K562 (cell line): ENCODE results near the gene SLC9A1. TPM values are rescaled to one million over a fixed set of nuclear protein-coding genes. Genes with fewer than 3 reads are reported as not detected.
A peak's percentile ranks its signal among the peaks of the same experiment; 100 is the strongest.

ENCODE experiments used
- ARID3A ChIP-seq: IDR thresholded peaks from 2 replicates; pipeline ENCODE4 v1.6.1; 2012; ENCODE audit warnings: low read depth, low read length, improper control_type of control experiment, borderline replicate concordance
- ATF7 ChIP-seq: fragments of 450-650 bp; IDR thresholded peaks from 2 replicates; pipeline ENCODE4 v1.7.1; 2014; ENCODE audit warnings: mild to moderate bottlenecking, moderate library complexity
- CBX3 ChIP-seq, 2 experiments: IDR thresholded peaks; 1 replicate in 1 of 2; 2 replicates in 1 of 2; pipeline ENCODE4 v1.6.1; 2012; ENCODE audit warnings: inconsistent platforms in 2 of 2, low read length in 2 of 2, borderline replicate concordance in 1 of 2, control low read depth in 1 of 2
- CREB3 ChIP-seq: fragments of 450-650 bp; conservative IDR thresholded peaks from 2 replicates; pipeline ENCODE4 v1.6.1; 2016; ENCODE audit warnings: missing genetic modification characterization, low read depth, mild to moderate bottlenecking, missing compliant biosample characterization, moderate library complexity
- CREM ChIP-seq: IDR thresholded peaks from 2 replicates; pipeline ENCODE4 v1.6.1; 2014; ENCODE audit warnings: antibody characterized with exemption, low read depth
- CTBP1 ChIP-seq: fragments of 450-650 bp; IDR thresholded peaks from 2 replicates; pipeline ENCODE4 v1.6.1; 2016; ENCODE audit warnings: borderline replicate concordance
- FOXJ2 ChIP-seq: fragments of 200-800 bp; sonication (Bioruptor generic); IDR thresholded peaks from 2 replicates; pipeline ENCODE4 v1.6.1; 2016; ENCODE audit warnings: missing genetic modification characterization, missing compliant biosample characterization
- FOXK2 ChIP-seq, 2 experiments: fragments of 450-650 bp; IDR thresholded peaks in 1 of 2; conservative IDR thresholded peaks in 1 of 2; 2 replicates each; pipeline ENCODE4 v1.6.1; 2016; ENCODE audit warnings: low read depth in 2 of 2, mild to moderate bottlenecking in 1 of 2
- GABPB2 ChIP-seq: fragments of 250-450 bp; sonication (Bioruptor Pico); conservative IDR thresholded peaks from 2 replicates; pipeline ENCODE4 v1.5.1; 2021; ENCODE audit warnings: mild to moderate bottlenecking
- GTF2A2 ChIP-seq: IDR thresholded peaks from 2 replicates; pipeline ENCODE4 v1.6.1; 2016; ENCODE audit warnings: mild to moderate bottlenecking, missing genetic modification characterization, missing compliant biosample characterization
- HEY1 ChIP-seq: fragments of 250-450 bp; sonication (Bioruptor Pico); IDR thresholded peaks from 2 replicates; pipeline ENCODE4 v1.5.0; 2020; ENCODE audit warnings: mild to moderate bottlenecking, moderate library complexity, borderline replicate concordance
- HSF4 ChIP-seq: fragments of 250-450 bp; sonication (Bioruptor Pico); IDR thresholded peaks from 2 replicates; pipeline ENCODE4 v2.1.2; 2022; ENCODE audit warnings: mild to moderate bottlenecking, moderate library complexity, borderline replicate concordance
- KAT7 ChIP-seq: sonication (generic); formaldehyde crosslinking; IDR thresholded peaks from 2 replicates; pipeline ENCODE4 v1.8.0; 2022; ENCODE audit warnings: missing genetic modification reagents, mild to moderate bottlenecking, borderline replicate concordance
- MAZ ChIP-seq, 2 experiments: fragments of 450-650 bp in 1 of 2; sonication (generic) in 1 of 2; formaldehyde crosslinking; IDR thresholded peaks in 1 of 2; conservative IDR thresholded peaks in 1 of 2; 2 replicates each; pipeline versions ENCODE4 v1.4.0 to v1.5.0; 2020; ENCODE audit warnings: mild to moderate bottlenecking in 1 of 2, missing genetic modification reagents in 1 of 2
- TBL1XR1 ChIP-seq, 2 experiments: IDR thresholded peaks; 2 replicates each; pipeline ENCODE4 v1.6.1; 2012; ENCODE audit warnings: improper control_type of control experiment in 2 of 2, low read length in 2 of 2, mild to moderate bottlenecking in 1 of 2
- TRIM24 ChIP-seq, 2 experiments: fragments of 450-650 bp; IDR thresholded peaks; 2 replicates each; pipeline ENCODE4 v1.6.1; 2016
- UBTF ChIP-seq, 2 experiments: IDR thresholded peaks; 2 replicates each; pipeline ENCODE4 v1.6.1; 2012; ENCODE audit warnings: improper control_type of control experiment in 2 of 2, low read depth in 2 of 2, low read length in 2 of 2, borderline replicate concordance in 1 of 2
- ZBTB1 ChIP-seq: sonication (generic); formaldehyde crosslinking; IDR thresholded peaks from 2 replicates; pipeline ENCODE4 v1.8.1; 2023; ENCODE audit warnings: missing genetic modification reagents, low read depth, mild to moderate bottlenecking, borderline replicate concordance
- ZNF140 ChIP-seq: fragments of 250-450 bp; sonication (Bioruptor Pico); IDR thresholded peaks from 2 replicates; pipeline ENCODE4 v1.8.0; 2021; ENCODE audit warnings: moderate library complexity, mild to moderate bottlenecking, inconsistent platforms
- ZNF280B ChIP-seq: fragments of 250-450 bp; sonication (Bioruptor Pico); IDR thresholded peaks from 2 replicates; pipeline ENCODE4 v1.5.1; 2021; ENCODE audit warnings: mild to moderate bottlenecking
- ZNF324 ChIP-seq: fragments of 250-450 bp; sonication (Bioruptor Pico); IDR thresholded peaks from 2 replicates; pipeline ENCODE4 v1.4.0; 2020; ENCODE audit warnings: mild to moderate bottlenecking
- ZNF699 ChIP-seq: fragments of 250-450 bp; sonication (Bioruptor Pico); IDR thresholded peaks from 2 replicates; pipeline ENCODE4 v1.8.0; 2021; ENCODE audit warnings: mild to moderate bottlenecking, moderate library complexity; ENCODE audit not compliant: insufficient replicate concordance
- ZNF830 ChIP-seq: fragments of 250-450 bp; sonication (Bioruptor Pico); IDR thresholded peaks from 2 replicates; pipeline ENCODE4 v1.5.0; 2021; ENCODE audit warnings: mild to moderate bottlenecking
- polyA plus RNA-seq, 8 experiments: library from polyadenylated mRNA; depleted of rRNA in 4 of 8; stranded (reverse) in 5 of 8; unstranded in 3 of 8; fragments of >200 nt; fragmentation: Nextera tagmentation in 2 of 8; fragmentation: Illumina TruSeq in 1 of 8; extraction: Ambion mirVana in 2 of 8; extraction: Trizol in 1 of 8; gene quantifications; 2 replicates each; pipeline versions ENCODE4 v1.2.1 to v1.2.3, GENCODE V29; 2011 to 2014; ENCODE audit warnings: inconsistent platforms in 1 of 8, missing spikeins in 1 of 8
- total RNA-seq, 7 experiments: library from RNA; depleted of rRNA in 6 of 7; stranded (reverse); fragments of >200 nt in 6 of 7; fragmentation: Illumina TruSeq in 2 of 7; extraction: Trizol in 2 of 7; gene quantifications; 2 replicates each; pipeline versions ENCODE4 v1.2.1 to v1.2.3, GENCODE V29; 2011 to 2021; ENCODE audit warnings: low replicate concordance in 1 of 7

The SLC9A1 gene
- total and polyA plus RNA-seq, 9 of the 15 experiments (the other 6 are each of a cell fraction or from before 2014, with no cell fraction given): 0.59 to 14.4 (median 2.0) TPM

- peak; percentile 73 to 79; a peak in 3 of 4 replicates for TF ChIP-seq FOXK2 (conservative IDR thresholded peaks at IDR 0.05 in 1 of 2, IDR thresholded peaks at IDR 0.05 in 1 of 2; ENCODE audit: low read depth in 2 of 2)
- TF ChIP-seq CREB3 (tag): no peak
- no peak for TF ChIP-seq GTF2A2 (tag)
- TF ChIP-seq CREM: peak; percentile 52; the same call in 1 of the 2 replicates
- no peak for TF ChIP-seq GABPB2 (CRISPR knock-in tag)
- no peak for TF ChIP-seq TRIM24 (IDR thresholded peaks at IDR 0.05)
- TF ChIP-seq ZBTB1 (CRISPR knock-in tag): no peak
- peak in 1 of 2 experiments; percentile 80; a peak in 2 of 4 replicates for TF ChIP-seq MAZ (CRISPR knock-in tag; conservative IDR thresholded peaks at IDR 0.05 in 1 of 2, IDR thresholded peaks at IDR 0.05 in 1 of 2)
- peak in 1 of 2 experiments; percentile 56; a peak in 1 of 3 replicates for TF ChIP-seq CBX3 (IDR thresholded peaks at IDR 0.05; ENCODE audit: borderline replicate concordance in 1 of 2, low read length in 2 of 2)
- no peak for TF ChIP-seq HSF4 (CRISPR knock-in tag)
- no peak for TF ChIP-seq KAT7
- TF ChIP-seq HEY1 (CRISPR knock-in tag): no peak
- peak; percentile 54; the same call in 1 of the 2 replicates for TF ChIP-seq ATF7
- no peak for TF ChIP-seq TBL1XR1 (IDR thresholded peaks at IDR 0.05; ENCODE audit: low read length in 2 of 2)
- 0 out of 4 replicates have a peak, but pooled peaks of 1 of the 2 experiments have one; percentile 57 for TF ChIP-seq UBTF (IDR thresholded peaks at IDR 0.05; ENCODE audit: borderline replicate concordance in 1 of 2, low read depth in 2 of 2, low read length in 2 of 2)
- TF ChIP-seq FOXJ2 (tag): no peak
- no peak for TF ChIP-seq ZNF140
- TF ChIP-seq ZNF699 (CRISPR knock-in tag): no peak
- TF ChIP-seq ZNF830 (CRISPR knock-in tag): no peak
- TF ChIP-seq ARID3A: peak; percentile 75
- TF ChIP-seq ZNF324 (CRISPR knock-in tag): no peak
- peak; percentile 36; the same call in 1 of the 2 replicates for TF ChIP-seq CTBP1
- TF ChIP-seq ZNF280B (CRISPR knock-in tag): no peak
Measured at GRCh38 chr1:27122652-27123051, 32.3 kb downstream of the SLC9A1 start (continued).
